ENCODE measurements around the gene ZNF358. TPM values are rescaled to one million over a fixed set of nuclear protein-coding genes. Genes with fewer than 3 reads are reported as not detected.

The ZNF358 gene
- total and polyA plus RNA-seq, 2 of the 13 experiments (the other 11 are each of a cell fraction or from before 2014, with no cell fraction given): 9.1 to 37.0 TPM

DNA sequence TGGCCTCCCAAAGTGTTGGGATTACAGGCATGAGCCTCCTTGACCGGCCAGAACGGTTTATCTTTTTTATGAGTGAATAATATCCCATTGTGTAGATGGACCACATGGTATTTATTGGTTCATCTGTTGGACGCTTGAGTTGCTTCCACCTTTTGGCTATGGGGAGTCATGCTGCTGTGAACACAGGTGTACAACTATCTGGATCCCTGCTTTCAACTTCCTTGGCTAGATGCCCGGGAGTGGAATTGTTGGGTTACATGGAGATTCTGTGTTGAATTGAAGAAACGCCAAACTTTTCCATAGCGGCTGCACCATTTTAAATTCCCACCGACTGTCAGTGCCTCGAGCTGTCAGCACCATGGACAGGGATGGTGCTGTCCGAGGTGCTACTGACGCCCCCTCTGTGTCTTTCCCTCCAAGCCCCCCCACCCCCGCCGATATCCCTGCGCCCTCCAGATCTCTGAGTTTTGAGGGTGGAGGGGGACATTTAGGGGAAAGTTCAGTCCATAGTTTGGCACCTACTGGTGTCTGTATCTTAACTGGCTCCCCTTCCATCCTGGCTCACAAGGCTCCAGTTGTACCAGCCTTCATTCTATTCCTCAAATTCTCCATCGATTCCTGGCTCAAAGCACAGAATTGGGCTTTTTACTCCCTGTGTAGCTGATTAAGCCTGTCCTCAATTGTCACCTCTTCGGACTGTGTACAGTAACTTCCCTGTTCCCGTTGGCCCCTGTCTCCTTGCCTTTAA, 46.9 kb downstream of the ZNF358 start (continued):
- peak; percentile 96 for TF ChIP-seq ZNF30 (CRISPR knock-in tag; IDR thresholded peaks at IDR 0.05)
- peak; percentile 95 for TF ChIP-seq ZNF543 (CRISPR knock-in tag; IDR thresholded peaks at IDR 0.05)
- TF ChIP-seq, protein P1, sequence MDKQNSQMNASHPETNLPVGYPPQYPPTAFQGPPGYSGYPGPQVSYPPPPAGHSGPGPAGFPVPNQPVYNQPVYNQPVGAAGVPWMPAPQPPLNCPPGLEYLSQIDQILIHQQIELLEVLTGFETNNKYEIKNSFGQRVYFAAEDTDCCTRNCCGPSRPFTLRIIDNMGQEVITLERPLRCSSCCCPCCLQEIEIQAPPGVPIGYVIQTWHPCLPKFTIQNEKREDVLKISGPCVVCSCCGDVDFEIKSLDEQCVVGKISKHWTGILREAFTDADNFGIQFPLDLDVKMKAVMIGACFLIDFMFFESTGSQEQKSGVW (CRISPR knock-in tag; IDR thresholded peaks at IDR 0.05; ENCODE audit: borderline replicate concordance): peak; percentile 97
- peak; percentile 99 for TF ChIP-seq ZFP37 (CRISPR knock-in tag; IDR thresholded peaks at IDR 0.05; ENCODE audit: borderline replicate concordance)
- TF ChIP-seq CEBPG (CRISPR knock-in tag; IDR thresholded peaks at IDR 0.05): peak; percentile 27; the same call in 1 of the 2 replicates
- peak; percentile 75; the same call in 1 of the 2 replicates for TF ChIP-seq ZNF782 (CRISPR knock-in tag; IDR thresholded peaks at IDR 0.05; ENCODE audit: borderline replicate concordance)
- TF ChIP-seq ZNF660 (CRISPR knock-in tag; IDR thresholded peaks at IDR 0.05; ENCODE audit: borderline replicate concordance, low read depth): peak; percentile 93
- peak; percentile 96; the same call in 1 of the 2 replicates for TF ChIP-seq ZNF484 (CRISPR knock-in tag; IDR thresholded peaks at IDR 0.05; ENCODE audit: borderline replicate concordance, low read depth)
- peak; percentile 81 for TF ChIP-seq TOPORS (CRISPR knock-in tag; IDR thresholded peaks at IDR 0.05)
- TF ChIP-seq ERF (CRISPR knock-in tag; IDR thresholded peaks at IDR 0.05): peak; percentile 99
- peak; percentile 99; the same call in 1 of the 2 replicates for TF ChIP-seq ARHGAP35 (CRISPR knock-in tag; IDR thresholded peaks at IDR 0.05; ENCODE audit: borderline replicate concordance)
- TF ChIP-seq ZNF883 (CRISPR knock-in tag; IDR thresholded peaks at IDR 0.05; ENCODE audit: not compliant biosample characterization): peak; percentile 95
- peak; percentile 100 for TF ChIP-seq KDM4B (CRISPR knock-in tag; IDR thresholded peaks at IDR 0.05)
- TF ChIP-seq PHF21A (CRISPR knock-in tag; IDR thresholded peaks at IDR 0.05): no peak
- TF ChIP-seq, protein P2, sequence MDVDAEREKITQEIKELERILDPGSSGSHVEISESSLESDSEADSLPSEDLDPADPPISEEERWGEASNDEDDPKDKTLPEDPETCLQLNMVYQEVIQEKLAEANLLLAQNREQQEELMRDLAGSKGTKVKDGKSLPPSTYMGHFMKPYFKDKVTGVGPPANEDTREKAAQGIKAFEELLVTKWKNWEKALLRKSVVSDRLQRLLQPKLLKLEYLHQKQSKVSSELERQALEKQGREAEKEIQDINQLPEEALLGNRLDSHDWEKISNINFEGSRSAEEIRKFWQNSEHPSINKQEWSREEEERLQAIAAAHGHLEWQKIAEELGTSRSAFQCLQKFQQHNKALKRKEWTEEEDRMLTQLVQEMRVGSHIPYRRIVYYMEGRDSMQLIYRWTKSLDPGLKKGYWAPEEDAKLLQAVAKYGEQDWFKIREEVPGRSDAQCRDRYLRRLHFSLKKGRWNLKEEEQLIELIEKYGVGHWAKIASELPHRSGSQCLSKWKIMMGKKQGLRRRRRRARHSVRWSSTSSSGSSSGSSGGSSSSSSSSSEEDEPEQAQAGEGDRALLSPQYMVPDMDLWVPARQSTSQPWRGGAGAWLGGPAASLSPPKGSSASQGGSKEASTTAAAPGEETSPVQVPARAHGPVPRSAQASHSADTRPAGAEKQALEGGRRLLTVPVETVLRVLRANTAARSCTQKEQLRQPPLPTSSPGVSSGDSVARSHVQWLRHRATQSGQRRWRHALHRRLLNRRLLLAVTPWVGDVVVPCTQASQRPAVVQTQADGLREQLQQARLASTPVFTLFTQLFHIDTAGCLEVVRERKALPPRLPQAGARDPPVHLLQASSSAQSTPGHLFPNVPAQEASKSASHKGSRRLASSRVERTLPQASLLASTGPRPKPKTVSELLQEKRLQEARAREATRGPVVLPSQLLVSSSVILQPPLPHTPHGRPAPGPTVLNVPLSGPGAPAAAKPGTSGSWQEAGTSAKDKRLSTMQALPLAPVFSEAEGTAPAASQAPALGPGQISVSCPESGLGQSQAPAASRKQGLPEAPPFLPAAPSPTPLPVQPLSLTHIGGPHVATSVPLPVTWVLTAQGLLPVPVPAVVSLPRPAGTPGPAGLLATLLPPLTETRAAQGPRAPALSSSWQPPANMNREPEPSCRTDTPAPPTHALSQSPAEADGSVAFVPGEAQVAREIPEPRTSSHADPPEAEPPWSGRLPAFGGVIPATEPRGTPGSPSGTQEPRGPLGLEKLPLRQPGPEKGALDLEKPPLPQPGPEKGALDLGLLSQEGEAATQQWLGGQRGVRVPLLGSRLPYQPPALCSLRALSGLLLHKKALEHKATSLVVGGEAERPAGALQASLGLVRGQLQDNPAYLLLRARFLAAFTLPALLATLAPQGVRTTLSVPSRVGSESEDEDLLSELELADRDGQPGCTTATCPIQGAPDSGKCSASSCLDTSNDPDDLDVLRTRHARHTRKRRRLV (CRISPR knock-in tag; IDR thresholded peaks at IDR 0.05): peak; percentile 93
- TF ChIP-seq, protein P3, sequence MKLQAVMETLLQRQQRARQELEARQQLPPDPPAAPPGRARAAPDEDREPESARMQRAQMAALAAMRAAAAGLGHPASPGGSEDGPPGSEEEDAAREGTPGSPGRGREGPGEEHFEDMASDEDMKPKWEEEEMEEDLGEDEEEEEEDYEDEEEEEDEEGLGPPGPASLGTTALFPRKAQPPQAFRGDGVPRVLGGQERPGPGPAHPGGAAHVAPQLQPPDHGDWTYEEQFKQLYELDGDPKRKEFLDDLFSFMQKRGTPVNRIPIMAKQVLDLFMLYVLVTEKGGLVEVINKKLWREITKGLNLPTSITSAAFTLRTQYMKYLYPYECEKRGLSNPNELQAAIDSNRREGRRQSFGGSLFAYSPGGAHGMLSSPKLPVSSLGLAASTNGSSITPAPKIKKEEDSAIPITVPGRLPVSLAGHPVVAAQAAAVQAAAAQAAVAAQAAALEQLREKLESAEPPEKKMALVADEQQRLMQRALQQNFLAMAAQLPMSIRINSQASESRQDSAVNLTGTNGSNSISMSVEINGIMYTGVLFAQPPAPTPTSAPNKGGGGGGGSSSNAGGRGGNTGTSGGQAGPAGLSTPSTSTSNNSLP (IDR thresholded peaks at IDR 0.05; ENCODE audit: low read depth, low read length): no peak
- TF ChIP-seq THAP11 (CRISPR knock-in tag; IDR thresholded peaks at IDR 0.05): peak; percentile 76
- TF ChIP-seq, protein P4, sequence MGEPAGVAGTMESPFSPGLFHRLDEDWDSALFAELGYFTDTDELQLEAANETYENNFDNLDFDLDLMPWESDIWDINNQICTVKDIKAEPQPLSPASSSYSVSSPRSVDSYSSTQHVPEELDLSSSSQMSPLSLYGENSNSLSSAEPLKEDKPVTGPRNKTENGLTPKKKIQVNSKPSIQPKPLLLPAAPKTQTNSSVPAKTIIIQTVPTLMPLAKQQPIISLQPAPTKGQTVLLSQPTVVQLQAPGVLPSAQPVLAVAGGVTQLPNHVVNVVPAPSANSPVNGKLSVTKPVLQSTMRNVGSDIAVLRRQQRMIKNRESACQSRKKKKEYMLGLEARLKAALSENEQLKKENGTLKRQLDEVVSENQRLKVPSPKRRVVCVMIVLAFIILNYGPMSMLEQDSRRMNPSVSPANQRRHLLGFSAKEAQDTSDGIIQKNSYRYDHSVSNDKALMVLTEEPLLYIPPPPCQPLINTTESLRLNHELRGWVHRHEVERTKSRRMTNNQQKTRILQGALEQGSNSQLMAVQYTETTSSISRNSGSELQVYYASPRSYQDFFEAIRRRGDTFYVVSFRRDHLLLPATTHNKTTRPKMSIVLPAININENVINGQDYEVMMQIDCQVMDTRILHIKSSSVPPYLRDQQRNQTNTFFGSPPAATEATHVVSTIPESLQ (CRISPR knock-in tag; conservative IDR thresholded peaks at IDR 0.05): peak; percentile 99
- TF ChIP-seq MBNL3 (CRISPR knock-in tag; conservative IDR thresholded peaks at IDR 0.05): no peak
- TF ChIP-seq MAFK (conservative IDR thresholded peaks at IDR 0.05 in 1 of 2, IDR thresholded peaks at IDR 0.05 in 1 of 2; ENCODE audit: low read length in 2 of 2): no peak

All from HepG2 (cell line).